B cell (primary cell): ENCODE results near the gene AP2B1.

Experiments
- CTCF ChIP-seq: fragments of 200-600 bp; IDR thresholded peaks from one replicate; pipeline ENCODE4 v1.8.0; 2022; ENCODE audit warnings: antibody characterized with exemption, mild to moderate bottlenecking
- EZH2 ChIP-seq: IDR thresholded peaks from 2 replicates; pipeline ENCODE4 v1.6.1; 2012; ENCODE audit warnings: borderline replicate concordance, low read depth, mild to moderate bottlenecking, moderate library complexity, low read length; ENCODE audit not compliant: insufficient read depth, poor library complexity, severe bottlenecking

DNA sequence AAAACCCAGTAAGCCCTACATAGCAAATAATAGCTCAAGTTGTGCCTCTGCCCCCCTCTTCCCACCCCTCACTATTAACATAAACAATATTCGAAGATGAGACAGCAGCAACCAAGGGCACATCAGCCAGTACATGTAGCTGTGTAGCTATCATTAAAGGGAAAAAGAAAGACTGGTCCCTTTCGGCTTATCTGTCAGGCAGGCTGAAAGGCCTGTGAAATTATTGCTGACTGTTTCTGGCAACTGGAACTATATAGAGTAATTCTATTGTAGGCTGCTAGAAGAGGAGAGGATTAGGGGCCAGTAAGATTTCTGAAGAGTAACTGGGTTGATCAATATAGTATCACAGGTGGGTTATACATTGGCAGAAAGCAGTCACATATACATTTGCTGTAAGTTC is 107.8 kb downstream of the AP2B1 start:
- TF ChIP-seq CTCF = no peak
- TF ChIP-seq EZH2 = no peak
